ENCODE data around the gene ATP5PO.

ATP5PO gene

DNA sequence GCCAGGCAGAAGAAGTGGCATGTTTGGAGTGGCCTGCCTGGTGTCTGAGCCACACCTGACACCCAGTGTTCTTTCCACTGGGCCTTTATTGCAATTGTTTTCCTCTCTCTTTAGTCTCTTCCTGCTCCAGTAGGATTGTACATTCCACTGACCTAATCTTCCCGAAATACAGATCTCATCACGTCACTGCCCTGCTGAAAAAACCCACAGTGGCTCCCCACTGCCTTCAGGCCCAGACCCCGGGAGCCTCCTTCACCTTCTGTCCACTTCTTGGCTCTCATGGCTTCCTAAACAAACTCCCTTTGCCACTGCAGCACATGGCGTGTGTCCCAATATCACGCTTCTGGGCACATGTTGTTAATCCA, 25.3 kb upstream of the ATP5PO start:
- ATAC-seq (ENCODE audit: low read depth) = no peak

DNA sequence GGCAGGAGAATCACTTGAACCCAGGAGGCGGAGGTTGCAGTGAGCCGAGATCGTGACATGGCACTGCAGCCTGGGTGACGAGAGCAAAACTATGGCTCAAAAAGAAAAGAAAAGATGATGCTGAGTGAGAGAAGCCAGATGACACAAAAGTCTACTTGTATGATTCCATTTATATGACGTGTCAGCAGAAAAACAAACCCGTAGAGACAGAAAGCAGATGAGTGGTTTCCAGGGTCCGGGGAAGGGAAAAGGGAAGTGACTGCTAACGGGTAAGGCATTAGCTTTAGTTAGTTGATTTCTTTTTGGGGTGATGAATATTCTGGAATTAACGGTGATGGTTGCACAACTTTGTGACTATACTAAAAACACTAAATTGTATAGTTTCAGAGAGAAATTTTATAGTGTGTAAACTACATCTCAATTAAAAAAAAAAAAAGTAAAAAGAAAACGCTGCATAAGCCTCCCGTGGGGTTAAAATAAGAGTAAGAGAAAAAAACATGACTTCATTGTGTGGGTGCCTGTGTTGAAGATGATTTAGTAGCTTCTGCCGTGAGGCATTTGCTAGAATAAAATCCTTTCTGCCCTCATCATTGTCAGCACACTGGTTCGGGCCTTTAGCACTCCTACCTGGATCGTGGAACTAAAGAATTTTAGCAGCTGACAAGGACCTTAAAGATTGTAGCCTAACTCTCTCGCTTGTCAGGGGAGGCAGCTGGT, 24.7 kb upstream of the ATP5PO start:
- ATAC-seq (ENCODE audit: low read depth) = no peak
- Histone ChIP-seq H3K36me3 (ENCODE audit: low read depth) (no peaks in the 10 kb centered on the region), H3K4me3 (ENCODE audit: severe bottlenecking) (no peak overlapping the region), H3K27me3 (ENCODE audit: insufficient read depth, poor library complexity, severe bottlenecking) (no peaks in the 10 kb centered on the region), H3K27ac (ENCODE audit: poor library complexity, severe bottlenecking) (no peak overlapping the region), H3K9me3 (ENCODE audit: severe bottlenecking) (no peaks in the 10 kb centered on the region), H3K4me1 (ENCODE audit: insufficient read depth, poor library complexity, severe bottlenecking) (no peaks in the 10 kb centered on the region)
- no peak for DNase-seq (ENCODE audit: low spot score)
- no peak for TF ChIP-seq CTCF (IDR thresholded peaks at IDR 0.05; ENCODE audit: poor library complexity, severe bottlenecking)

More for the DNA sequence above, 25.3 kb upstream of the ATP5PO start:
- no peak overlapping the region for H3K27ac ChIP-seq (ENCODE audit: poor library complexity, severe bottlenecking)
- H3K4me3 ChIP-seq (ENCODE audit: severe bottlenecking) = no peak overlapping the region
- no peak for DNase-seq (ENCODE audit: low spot score)
- no peaks in the 10 kb centered on the region for H3K36me3 ChIP-seq (ENCODE audit: low read depth)
- H3K9me3 ChIP-seq (ENCODE audit: severe bottlenecking) = no peaks in the 10 kb centered on the region
- peaks cover 1% of the 10 kb centered on the region for H3K4me1 ChIP-seq (ENCODE audit: insufficient read depth, poor library complexity, severe bottlenecking)
- TF ChIP-seq CTCF (IDR thresholded peaks at IDR 0.05; ENCODE audit: poor library complexity, severe bottlenecking) = no peak
- H3K27me3 ChIP-seq (ENCODE audit: insufficient read depth, poor library complexity, severe bottlenecking) = no peaks in the 10 kb centered on the region

DNA sequence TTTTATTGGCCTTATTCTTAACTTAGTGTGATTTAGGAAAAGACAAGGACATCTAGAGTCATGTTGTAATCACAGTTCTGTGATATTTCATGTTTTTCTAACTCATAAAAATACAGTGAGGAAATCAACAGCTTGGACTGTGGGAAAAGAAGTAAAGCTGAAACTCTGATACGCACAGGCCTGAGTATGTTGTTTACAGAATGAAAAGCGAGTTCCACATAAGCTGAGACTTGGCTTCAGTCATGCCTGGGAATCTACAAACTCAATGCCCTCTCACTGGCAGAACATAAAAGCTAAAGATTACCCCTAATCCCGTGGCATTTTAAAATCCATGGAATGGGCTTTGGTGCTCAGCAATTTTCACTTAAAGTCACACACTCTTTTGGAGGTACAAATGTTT, 23.6 kb upstream of the ATP5PO start:
- Histone ChIP-seq H3K27me3 (ENCODE audit: insufficient read depth, poor library complexity, severe bottlenecking) (no peaks in the 10 kb centered on the region), H3K36me3 (ENCODE audit: low read depth) (no peaks in the 10 kb centered on the region), H3K9me3 (ENCODE audit: severe bottlenecking) (no peaks in the 10 kb centered on the region), H3K27ac (ENCODE audit: poor library complexity, severe bottlenecking) (no peak overlapping the region), H3K4me3 (ENCODE audit: severe bottlenecking) (no peak overlapping the region), H3K4me1 (ENCODE audit: insufficient read depth, poor library complexity, severe bottlenecking) (no peaks in the 10 kb centered on the region)
- no peak for ATAC-seq (ENCODE audit: low read depth)
- no peak for DNase-seq (ENCODE audit: low spot score)
- TF ChIP-seq CTCF (IDR thresholded peaks at IDR 0.05; ENCODE audit: poor library complexity, severe bottlenecking) = no peak

GRCh38 chr21:33938381-33938780, 22.8 kb upstream of the ATP5PO start:
- ATAC-seq (ENCODE audit: low read depth) (no peak), DNase-seq (ENCODE audit: low spot score) (no peak)
- H3K27me3 ChIP-seq (ENCODE audit: insufficient read depth, poor library complexity, severe bottlenecking) = no peaks in the 10 kb centered on the region
- no peak for TF ChIP-seq CTCF (IDR thresholded peaks at IDR 0.05; ENCODE audit: poor library complexity, severe bottlenecking)
- no peaks in the 10 kb centered on the region for H3K9me3 ChIP-seq (ENCODE audit: severe bottlenecking)
- no peak overlapping the region for H3K27ac ChIP-seq (ENCODE audit: poor library complexity, severe bottlenecking)
- H3K36me3 ChIP-seq (ENCODE audit: low read depth) = no peaks in the 10 kb centered on the region
- no peak overlapping the region for H3K4me3 ChIP-seq (ENCODE audit: severe bottlenecking)
- no peaks in the 10 kb centered on the region for H3K4me1 ChIP-seq (ENCODE audit: insufficient read depth, poor library complexity, severe bottlenecking)

- H3K27ac ChIP-seq (ENCODE audit: poor library complexity, severe bottlenecking) = no peak overlapping the region
- H3K9me3 ChIP-seq (ENCODE audit: severe bottlenecking) = no peaks in the 10 kb centered on the region
- no peak overlapping the region for H3K4me3 ChIP-seq (ENCODE audit: severe bottlenecking)
- no peaks in the 10 kb centered on the region for H3K27me3 ChIP-seq (ENCODE audit: insufficient read depth, poor library complexity, severe bottlenecking)
- ATAC-seq (ENCODE audit: low read depth) (no peak), DNase-seq (ENCODE audit: low spot score) (no peak)
- no peaks in the 10 kb centered on the region for H3K4me1 ChIP-seq (ENCODE audit: insufficient read depth, poor library complexity, severe bottlenecking)
- TF ChIP-seq CTCF (IDR thresholded peaks at IDR 0.05; ENCODE audit: poor library complexity, severe bottlenecking) = no peak
- H3K36me3 ChIP-seq (ENCODE audit: low read depth) = no peaks in the 10 kb centered on the region
Observed at GRCh38 chr21:33937931-33938339, 22.3 kb upstream of the ATP5PO start.

All from RWPE2 (cell line).